ENCODE results near the gene MAGIX.

- TF ChIP-seq CTCF (IDR thresholded peaks at IDR 0.05) (no peak), POLR2A (IDR thresholded peaks at IDR 0.05) (no peak)
Measured at GRCh38 chrX:49120091-49120490, 42.5 kb upstream of the MAGIX start.
